Stimulated activated CD4-positive, alpha-beta T cell treated with anti-CD3 and anti-CD28 coated beads, TNF-alpha, amount 100 ng/mL, for 48 hours (primary cell): ENCODE measurements around the gene PDE4D.

ENCODE experiments used
- DNase-seq, 3 donors: peaks; one replicate each; pipeline ENCODE4 v3.0.0-alpha.2; 2020; ENCODE audit warnings: low read depth in 3 of 3

The PDE4D gene

GRCh38 chr5:58932057-58932612, 961.4 kb downstream of the PDE4D start:
- DNase-seq = no peak

- DNase-seq = no peak
These were observed 963.0 kb downstream of the PDE4D start for GRCh38 chr5:58930520-58930919.

GRCh38 chr5:58929726-58930125, 963.8 kb downstream of the PDE4D start:
- no peak for DNase-seq

- no peak for DNase-seq
These were observed 965.6 kb downstream of the PDE4D start for GRCh38 chr5:58927938-58928337.

GRCh38 chr5:58927181-58927580, 966.3 kb downstream of the PDE4D start:
- DNase-seq = no peak

GRCh38 chr5:58926541-58926935, 967.0 kb downstream of the PDE4D start:
- no peak for DNase-seq

- DNase-seq = no peak
These were observed 967.6 kb downstream of the PDE4D start for GRCh38 chr5:58925627-58926540.

GRCh38 chr5:58924306-58924705, 969.2 kb downstream of the PDE4D start:
- DNase-seq = no peak

GRCh38 chr5:58923355-58923754, 970.2 kb downstream of the PDE4D start:
- no peak for DNase-seq

- DNase-seq = no peak
These were observed 970.9 kb downstream of the PDE4D start for GRCh38 chr5:58922461-58923171.

- no peak for DNase-seq
These were observed 972.4 kb downstream of the PDE4D start for GRCh38 chr5:58921159-58921558.

- DNase-seq = no peak
These were observed 973.7 kb downstream of the PDE4D start for GRCh38 chr5:58919833-58920232.
